HG02938 (cell line): ENCODE data around the gene NEK1.
"Not testable (repeated sequence)": the region's sequence is repeated elsewhere in the genome, so short reads cannot be mapped to it uniquely, and the experiment has no call there.

Experiments
- ATAC-seq: cut with Tn5 transposase; IDR thresholded peaks from one replicate; pipeline ENCODE4 v1.9.1; 2021; ENCODE audit warnings: mild to moderate bottlenecking, moderate library complexity; ENCODE audit not compliant: unreplicated experiment

The NEK1 gene

DNA sequence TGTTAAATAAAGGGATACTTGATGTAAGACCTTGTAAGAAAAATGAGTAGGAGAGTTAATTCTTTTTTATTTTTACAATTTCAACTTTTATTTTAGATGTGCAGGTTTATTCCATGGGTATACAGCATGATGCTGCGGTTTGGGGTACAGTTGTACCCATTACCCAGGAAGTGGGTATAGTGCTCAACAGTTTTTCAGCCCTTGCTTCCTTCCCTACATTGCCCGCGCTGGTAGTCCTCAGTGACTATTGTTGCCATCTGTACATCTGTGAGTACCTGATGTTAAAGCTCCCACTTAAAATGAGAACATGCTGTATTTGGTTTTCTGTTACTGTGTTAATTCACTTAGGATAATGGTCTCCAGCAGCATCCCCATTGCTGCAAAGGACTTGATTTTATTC is 17.7 kb upstream of the NEK1 start:
- no peak for ATAC-seq

DNA sequence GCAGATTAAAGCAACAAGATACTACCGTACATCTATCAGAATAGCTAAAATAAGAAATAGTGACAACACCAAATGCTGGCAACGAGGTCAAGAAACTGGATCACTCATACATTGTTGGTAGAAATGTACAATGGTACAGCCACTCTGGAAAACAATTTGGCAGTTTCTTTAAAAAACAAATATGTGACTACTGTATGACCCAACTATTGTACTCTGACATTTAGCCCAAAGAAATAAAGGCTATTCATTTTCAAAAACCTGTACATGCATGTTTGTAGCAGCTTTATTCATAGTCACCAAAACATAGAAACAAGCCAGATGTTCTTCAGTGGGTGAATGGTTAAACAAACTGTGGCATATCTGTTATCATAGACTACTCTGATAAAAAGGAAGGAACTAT is 16.2 kb upstream of the NEK1 start:
- no peak for ATAC-seq

DNA sequence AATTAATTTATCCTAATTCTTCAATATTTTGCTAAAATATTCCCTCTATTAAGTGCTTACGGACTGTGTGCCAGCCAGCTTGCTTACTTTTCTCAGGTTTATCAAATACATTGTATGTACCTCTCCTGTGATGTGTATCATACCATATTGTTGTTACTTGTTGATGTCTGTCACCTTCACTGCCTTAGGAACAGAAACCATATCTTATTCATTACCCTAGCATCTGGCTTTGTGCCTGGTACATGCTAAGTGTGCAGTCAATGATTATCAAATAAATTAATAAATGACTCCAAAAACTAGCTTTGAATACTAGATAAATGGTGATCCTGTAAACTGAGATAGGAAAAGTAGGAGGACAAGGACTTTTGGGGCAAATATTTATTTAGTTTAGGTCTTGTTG is 14.9 kb upstream of the NEK1 start:
- peak; percentile 79 for ATAC-seq

DNA sequence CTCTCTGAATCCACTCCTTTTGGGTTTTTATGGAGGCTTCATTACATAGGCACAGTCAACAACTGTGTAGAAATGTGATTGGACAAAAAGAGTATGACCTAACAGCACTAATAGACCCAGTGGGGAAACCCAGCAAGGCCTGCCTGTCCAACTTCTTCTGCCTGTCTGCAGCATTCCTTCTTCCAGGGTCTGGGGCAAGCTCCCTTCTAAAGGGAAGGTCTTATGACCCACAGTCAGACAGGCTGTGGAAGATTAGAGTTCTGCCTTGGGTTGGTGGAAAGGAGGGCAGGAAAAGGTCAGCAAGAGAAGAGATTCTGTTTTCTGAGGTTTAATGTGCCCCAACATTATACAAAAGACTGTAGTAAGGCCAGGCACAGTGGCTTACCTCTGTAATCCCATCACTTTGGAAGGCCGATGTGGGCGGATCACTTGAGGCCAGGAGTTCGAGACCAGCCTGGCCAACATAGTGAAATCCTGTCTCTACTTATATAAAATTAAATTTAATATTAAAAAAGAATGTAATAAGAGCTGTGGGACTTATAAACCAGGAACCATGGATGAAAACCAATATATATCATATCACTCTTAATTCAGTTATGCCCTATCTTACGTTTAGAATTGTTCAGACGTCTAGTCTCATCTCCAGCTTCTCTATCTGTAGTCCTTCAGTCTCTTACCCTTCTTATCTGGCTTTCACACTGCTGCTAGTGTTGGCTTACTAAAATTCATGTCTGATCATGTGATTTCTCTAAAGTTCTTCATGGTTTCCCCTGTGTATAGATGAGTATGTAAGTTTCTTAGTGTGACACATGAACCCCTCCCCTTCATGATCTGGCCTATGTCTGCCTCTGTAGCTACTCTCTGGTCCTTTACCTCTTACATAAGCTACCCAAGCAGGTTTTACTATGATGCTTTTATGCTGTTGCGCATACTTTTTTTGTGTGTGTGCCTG is 14.2 kb upstream of the NEK1 start:
- ATAC-seq, result peak; percentile 56

DNA sequence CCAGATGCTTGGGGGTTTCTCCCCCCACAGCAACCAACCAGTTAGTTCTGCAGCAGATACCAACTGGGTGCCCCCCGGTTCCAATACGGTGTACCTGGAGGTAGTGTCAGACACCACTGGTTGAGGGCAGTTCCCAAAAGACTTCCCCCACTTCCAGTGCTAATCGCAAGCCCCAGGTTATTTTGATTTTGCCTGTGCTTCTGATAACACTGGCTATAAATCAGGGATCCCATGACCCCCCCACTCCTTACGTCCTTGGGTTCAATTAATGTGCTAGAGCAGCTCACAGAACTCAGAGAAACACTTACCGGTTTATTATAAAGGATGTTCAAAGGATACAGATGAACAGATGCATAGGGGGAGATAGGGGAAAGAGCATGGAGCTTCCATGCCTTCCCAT is 13.5 kb upstream of the NEK1 start:
- no peak for ATAC-seq

DNA sequence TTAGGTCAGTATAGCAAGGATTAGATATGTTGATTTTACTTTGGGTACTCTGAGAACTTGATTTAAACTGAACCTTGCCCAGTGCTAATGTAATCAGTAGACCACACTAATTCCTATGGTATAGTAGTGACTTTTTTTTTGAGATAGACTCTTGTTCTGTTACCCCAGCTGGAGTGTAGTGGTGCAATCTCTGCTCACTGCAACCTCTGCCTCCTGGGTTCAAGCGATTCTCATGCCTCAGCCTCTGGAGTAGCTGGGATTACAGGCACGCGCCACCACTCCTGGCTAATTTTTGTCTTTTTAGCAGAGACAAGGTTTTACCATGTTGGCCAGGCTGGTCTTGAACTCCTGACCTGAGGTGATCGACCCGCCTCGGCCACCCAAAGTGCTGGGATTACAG is 11.6 kb upstream of the NEK1 start:
- ATAC-seq, result not testable (repeated sequence)

DNA sequence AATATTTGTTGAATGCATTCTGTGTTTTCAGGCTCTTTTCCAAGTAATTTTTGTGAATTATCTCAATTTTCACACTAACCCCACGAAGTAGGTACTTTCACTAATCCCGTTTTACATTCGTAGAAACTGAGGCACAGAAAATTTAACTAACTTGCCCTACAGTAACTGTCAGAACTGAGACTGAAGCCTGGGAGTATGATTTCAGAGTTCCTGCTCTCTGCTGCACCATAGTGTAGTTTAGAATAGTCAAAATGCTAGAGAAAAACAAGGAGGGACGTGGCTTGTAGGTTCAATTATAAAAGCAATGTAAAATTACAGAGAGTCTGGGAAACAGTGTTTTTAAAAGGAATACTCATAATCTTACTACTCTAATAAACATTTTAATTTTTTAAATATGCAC is 10.2 kb upstream of the NEK1 start:
- ATAC-seq, result no peak

DNA sequence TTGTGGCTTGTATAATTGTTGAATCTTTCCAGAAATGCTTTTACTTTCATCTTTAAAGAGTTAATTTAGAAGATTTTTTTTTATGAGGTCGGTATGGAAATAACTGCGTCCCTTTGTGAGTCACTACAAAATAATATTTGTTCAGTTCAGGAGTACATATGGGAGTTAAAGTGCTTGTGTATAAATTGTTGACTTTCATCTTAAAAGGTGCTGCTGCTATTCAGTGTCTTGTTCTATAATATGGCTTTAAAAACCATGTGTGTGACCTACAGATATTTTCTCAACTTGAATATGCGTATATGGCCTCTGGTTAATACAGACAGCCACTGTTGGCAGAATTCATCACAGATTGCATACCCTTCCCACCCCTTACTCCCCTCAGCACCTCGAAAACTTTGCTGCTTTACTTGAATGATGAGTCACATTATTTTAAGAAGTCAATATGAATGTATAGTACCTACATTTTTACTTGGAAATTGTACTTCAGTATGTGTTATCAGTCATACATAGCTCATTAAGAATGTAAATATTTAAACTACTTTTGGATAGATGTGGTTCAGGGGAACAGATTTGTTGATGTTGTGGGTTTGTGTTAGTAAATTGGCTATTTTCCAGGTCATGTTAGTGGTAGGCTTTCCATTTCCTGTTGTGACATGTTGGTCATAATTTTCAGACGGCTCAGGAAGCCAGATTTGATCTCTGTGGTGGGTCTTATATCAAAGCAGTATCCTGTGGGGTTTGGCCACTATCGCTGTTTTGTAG is 9.5 kb upstream of the NEK1 start:
- no peak for ATAC-seq

DNA sequence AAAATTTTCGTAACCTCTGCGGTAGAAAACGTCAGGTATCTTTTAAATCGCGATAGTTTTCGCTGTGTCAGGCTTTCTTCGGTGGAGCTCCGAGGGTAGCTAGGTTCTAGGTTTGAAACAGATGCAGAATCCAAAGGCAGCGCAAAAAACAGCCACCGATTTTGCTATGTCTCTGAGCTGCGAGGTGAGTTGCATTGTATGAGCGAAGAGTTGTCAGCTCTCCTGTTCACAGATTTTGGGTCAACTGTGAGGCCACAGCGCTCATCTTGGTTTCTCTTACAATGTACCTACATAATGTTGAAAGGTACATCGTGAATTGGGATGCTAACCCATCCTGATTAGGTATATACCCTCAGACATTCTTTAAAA is 8.5 kb upstream of the NEK1 start:
- no peak for ATAC-seq

DNA sequence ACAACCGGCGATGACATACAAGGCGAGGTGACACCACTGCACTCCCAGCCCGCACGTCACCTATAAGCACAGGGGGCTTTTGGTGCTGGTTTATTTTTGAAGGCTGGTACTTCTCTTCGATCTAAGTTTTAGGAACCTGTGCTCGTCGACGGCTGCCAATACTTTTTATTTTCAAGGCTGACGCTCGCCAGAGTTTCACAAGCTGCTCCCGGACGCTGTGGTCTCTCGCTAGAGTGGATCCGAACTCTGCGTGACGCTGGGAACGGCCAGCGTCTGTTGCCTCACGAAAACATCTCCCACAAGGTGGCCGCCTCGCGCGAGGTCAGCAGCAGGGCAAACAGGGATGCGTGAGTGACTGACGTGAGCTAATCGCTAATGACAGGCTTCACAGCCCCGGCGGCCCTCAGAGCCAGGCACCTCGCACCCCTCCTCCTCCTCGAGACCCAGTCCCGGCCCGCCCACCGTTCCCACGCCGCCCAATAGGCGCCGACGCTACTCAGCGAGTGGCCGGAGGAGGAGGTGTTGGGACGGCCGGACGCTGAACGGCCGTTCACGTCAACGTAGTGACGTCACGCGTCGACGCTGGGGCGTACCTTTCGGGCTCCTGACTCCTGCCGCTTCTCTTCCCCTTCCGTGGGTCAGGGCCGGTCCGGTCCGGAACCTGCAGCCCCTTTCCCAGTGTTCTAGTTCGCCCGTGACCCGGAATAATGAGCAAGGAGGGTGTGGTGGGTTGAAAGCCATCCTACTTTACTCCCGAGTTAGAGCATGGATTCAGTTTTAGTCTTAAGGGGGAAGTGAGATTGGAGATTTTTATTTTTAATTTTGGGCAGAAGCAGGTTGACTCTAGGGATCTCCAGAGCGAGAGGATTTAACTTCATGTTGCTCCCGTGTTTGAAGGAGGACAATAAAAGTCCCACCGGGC is 7.8 kb upstream of the NEK1 start, which contains the start of gene CLCN3:
CLCN3 (plus strand) TSS at position 621 of the 922 bp plus-strand sequence. CDS start 15,351 bp downstream, outside the sequence.
- peak; percentile 82 for ATAC-seq

DNA sequence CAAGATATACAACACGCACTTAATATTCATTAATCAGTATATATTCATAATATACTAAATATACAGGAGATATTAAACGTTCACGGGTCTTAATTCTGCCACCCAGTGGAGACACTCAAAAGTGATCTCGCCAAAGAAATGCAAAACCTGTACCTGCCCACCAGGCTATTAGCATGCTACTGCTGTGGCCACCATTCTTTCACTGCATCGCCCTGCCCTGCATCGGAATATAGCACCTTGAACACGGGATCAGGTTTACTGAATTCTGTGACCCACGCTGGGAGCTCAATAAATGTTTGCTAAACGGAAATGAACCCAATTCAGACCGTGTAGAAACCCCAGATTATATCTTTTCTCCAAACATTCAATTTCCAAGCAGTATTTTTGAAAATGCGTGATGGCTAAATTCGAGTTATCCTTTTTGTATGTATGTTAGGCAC is 7.2 kb upstream of the NEK1 start:
- ATAC-seq, result peak; percentile 52

DNA sequence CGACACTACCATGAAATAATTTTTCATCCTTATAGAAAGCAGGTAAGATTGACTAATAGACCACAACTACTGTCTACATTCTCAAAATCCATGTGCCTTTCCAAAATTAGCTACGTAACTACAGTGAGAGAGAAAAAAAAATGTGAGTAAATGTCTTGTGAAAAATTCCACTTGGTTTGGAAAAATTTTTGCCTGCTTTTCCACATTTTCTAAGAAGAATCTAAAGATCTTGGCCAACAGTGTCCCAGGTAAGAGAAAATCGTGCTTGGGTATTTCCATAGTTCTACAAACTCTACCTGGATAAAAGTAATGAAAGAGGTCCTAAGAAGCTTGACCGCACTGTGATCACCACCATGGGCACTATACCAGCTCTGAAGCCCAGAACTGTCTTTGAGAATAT is 6.6 kb upstream of the NEK1 start:
- no peak for ATAC-seq

DNA sequence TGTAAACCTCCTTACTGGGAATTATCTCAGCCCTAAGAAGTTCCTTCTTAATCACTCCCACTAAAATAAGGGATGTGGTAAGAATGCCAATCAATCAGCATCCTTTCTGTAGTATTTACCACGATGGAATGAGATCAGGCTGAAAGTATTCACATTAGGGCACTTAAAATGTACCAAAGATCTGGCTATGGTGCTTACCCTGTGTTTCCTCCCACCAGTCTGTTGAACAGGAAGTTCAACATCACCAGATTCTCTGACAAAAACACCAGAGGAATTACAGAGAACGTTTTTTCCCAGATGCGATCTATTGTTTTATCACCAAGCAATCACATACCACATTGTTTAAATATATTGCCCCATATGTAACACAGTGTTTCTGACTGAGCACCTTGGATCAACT is 5.9 kb upstream of the NEK1 start:
- ATAC-seq, result no peak

DNA sequence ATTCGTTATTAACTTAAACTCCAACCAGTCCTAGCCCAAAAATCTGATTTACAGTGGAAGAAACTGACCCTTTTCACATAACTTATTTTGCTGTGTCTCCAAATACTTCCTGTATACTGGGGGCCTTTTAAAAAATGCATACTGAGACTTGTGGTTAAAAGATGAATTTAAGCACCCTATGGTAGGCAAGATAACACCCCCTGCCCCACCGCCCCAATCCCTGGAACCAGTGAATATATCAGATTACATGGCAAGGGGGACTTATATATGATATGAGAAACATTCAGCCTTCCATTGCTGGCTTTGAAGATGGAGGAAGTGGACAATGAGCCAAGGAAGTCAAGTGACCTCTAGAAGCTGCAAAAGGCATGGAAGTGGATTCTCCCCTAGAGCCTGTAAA is 4.9 kb upstream of the NEK1 start:
- ATAC-seq, result no peak

DNA sequence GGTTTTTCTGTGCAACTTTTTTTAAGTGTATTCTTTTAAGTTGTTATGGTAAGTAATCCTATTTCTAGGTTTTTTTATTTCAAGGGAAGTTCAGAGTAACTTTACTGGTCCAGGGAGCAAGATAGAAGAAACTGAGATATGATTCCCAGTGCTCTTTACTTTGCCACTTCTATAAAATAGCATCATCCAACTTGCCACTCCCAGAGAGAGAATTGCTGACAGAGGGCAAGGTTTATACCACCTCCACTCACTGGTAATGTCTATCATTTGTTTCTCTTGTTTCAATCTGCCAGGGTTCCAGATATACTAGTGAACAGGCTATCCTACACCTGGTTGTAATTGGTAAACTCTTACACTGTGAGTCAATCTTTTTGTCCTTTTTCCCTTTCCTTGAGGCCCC is 4.5 kb upstream of the NEK1 start:
- ATAC-seq, result no peak

DNA sequence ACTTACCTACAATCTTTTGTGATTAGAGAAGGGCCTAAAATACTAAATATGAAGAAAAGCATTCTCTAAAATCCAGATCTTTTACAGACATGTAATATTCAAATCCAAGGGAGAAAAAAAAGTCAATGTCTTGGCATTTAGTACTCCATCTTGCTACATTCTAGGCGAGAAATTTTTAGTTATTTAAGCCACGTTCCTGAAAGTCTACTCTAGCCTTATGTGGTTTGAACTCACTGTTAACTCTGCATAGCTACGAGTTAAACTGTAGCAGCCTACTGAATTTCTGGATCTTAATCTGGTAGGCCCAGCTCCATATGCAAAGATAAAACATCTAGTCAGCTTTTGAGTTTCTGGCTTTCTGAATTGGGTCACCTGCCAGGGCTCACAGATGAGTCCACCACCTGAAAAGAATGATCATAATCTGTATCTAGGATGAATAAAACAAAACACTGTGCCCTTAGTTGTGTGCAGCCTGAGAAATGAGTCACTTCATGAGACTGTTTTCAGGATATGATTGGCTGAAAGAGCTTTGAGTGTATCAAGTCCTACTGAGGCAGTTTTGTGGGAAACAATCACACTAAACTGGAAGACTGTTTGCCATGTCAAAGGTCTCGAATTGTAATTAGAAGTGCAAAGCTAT is 3.2 kb upstream of the NEK1 start:
- no peak for ATAC-seq

DNA sequence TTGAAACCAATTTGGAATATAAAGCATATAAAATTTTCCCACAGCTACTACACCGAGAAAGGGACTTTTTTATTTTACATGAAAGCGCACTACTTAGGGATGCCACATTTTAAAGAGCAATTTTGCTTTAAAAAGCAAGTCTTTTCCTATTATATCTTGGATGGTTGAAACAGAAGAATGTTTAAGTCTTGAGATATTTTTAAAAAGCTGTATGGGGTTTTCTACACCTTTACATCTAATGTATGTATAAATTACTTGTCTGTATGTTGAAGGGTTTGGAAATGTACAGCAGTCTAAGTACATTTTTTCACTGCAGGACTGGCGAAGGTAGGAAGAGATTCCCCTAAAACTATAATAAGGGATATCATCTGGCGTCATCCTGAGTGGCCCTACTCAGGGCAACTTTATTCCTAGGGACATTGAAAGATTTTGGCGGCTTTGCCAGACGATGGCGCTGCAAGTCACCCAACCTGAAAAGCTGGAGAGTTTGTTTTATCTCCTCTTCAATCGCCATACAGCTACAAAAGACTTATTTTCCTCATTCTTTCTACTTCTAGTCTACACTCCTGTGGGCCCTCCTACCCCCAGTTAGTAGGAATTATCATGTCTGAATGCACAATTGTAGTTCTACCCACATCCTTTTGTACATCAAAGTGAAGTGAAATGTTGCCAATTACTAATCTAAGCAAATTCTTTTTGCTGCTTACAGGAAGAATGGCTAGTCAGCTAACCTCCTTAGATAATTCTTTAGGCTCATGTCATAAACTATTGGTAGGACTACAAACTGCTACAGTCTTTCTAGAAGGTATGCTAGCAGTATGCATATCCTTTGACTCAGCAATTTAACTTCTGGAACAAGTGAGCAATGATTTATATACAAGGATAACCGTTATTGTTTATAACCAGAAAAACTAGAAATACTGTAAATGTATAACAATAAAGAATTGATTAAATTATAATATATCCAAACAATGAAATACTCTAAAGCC is 782 bp upstream of the NEK1 start:
- peak; percentile 28 for ATAC-seq

DNA sequence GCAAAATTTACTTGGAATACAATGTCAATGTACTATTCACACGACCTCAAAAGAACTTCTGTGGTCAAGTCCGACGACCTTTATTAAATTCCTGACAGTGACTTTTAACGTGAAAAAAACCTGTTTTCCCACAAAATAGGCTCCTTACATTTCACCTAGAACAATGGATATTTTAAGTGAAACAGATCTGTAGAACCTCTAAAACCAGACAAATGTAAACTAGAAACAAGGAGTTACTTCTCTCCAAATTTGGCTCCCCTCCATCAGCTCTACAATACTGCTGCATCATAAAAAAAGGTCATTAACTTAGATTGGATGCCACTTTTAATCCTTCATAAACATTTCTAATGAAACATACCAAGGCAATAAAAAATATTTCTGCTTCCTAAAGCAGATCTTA is 1.2 kb downstream of the NEK1 start:
- no peak for ATAC-seq

DNA sequence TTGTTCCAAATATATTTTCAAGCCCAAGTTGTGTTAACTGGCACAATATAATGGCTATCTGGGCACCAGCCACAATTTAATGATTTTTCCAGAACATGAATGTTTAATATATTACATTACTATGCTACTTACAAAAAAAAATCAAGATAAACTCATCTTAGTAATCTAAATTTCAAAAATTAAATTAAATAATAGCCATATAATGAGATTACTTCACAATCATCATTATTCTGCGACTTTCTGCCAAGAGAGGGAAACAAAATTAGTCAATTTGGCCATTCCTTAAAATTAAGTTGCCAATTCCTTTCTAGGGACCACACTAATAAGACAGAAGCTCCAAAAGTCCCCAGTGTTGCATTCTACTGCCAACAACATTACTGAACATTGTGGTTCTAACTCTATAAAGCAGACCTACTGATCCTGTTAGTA is 7.5 kb downstream of the NEK1 start:
- ATAC-seq, result no peak
